Inflammatory macrophage treated with lipopolysaccharide for 1 hour (primary cell): ENCODE results near the gene DDHD1.

Experiments used
- DNase-seq, 2 donors: peaks; one replicate each; pipeline ENCODE4 v3.0.0-alpha.2; 2020 to 2022

DDHD1 gene

DNA sequence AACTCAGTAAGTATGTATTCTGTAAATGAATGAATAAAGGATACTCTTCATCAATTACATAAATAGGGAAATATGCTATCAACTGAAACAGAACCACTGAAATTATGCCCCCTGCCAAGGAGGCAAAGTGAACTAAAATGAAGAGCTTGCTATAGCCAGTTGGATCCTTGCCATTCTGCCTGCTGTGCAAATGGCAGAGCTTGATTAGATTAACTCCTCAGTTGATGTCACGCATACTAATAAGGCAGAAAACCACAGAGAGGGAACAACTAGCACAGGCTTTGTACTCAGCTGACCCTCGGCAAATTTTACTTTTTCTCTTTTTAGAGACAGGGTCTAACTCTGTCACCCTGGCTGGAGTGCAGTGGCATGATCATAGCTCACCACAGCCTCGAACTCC lies 165.6 kb downstream of the DDHD1 start:
- no peak for DNase-seq

DNA sequence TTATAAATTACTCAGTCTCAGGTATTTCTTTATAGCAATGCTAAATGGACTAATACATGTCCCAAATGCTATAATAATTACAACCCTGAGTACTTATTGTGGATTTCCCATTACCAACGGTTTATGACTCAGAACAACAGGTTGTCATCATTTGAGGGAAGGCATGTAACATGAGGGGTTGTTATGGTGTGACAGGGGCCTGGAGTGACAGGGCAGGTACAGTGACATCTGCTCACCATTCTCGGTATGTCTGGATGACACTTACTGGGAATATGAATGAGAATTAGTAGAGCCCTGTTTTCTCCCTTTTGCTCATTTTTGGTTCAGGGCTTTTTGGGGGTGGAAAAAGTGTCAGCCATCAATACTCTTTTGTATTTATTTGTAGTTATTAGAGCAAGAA lies 166.1 kb downstream of the DDHD1 start:
- no peak for DNase-seq
